Breast epithelium (tissue), 3 donors: ENCODE measurements around the gene MMS22L.

Experiments
- POLR2A ChIP-seq: fragments of 450-650 bp; IDR thresholded peaks from one replicate; pipeline ENCODE4 v1.6.1; 2016; ENCODE audit warnings: antibody characterized with exemption, mild to moderate bottlenecking, moderate library complexity
- POLR2AphosphoS5 ChIP-seq, 3 donors: sonication (generic); formaldehyde crosslinking; IDR thresholded peaks; one replicate each; pipeline ENCODE4 v1.6.1; 2017; ENCODE audit warnings: antibody characterized with exemption in 3 of 3
- TF ChIP-seq, protein P1 (sequence below), 3 donors: fragments of 450-650 bp; IDR thresholded peaks; one replicate each; pipeline ENCODE4 v1.5.1; 2016 to 2017; ENCODE audit warnings: antibody characterized with exemption in 3 of 3, mild to moderate bottlenecking in 3 of 3, moderate library complexity in 3 of 3

GRCh38 chr6:97145691-97146090, 137.3 kb downstream of the MMS22L start:
- TF ChIP-seq, protein P1, sequence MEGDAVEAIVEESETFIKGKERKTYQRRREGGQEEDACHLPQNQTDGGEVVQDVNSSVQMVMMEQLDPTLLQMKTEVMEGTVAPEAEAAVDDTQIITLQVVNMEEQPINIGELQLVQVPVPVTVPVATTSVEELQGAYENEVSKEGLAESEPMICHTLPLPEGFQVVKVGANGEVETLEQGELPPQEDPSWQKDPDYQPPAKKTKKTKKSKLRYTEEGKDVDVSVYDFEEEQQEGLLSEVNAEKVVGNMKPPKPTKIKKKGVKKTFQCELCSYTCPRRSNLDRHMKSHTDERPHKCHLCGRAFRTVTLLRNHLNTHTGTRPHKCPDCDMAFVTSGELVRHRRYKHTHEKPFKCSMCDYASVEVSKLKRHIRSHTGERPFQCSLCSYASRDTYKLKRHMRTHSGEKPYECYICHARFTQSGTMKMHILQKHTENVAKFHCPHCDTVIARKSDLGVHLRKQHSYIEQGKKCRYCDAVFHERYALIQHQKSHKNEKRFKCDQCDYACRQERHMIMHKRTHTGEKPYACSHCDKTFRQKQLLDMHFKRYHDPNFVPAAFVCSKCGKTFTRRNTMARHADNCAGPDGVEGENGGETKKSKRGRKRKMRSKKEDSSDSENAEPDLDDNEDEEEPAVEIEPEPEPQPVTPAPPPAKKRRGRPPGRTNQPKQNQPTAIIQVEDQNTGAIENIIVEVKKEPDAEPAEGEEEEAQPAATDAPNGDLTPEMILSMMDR (IDR thresholded peaks at IDR 0.05) = no peak
- TF ChIP-seq POLR2A (no peak), POLR2AphosphoS5 (IDR thresholded peaks at IDR 0.05) (no peak)
